ENCODE results near the gene SNED1.

Gene SNED1

GRCh38 chr2:241048149-241048948 is 49.9 kb downstream of the SNED1 start:
- DNase-seq (ENCODE audit: low read depth in 2 of 2) = no peak

DNA sequence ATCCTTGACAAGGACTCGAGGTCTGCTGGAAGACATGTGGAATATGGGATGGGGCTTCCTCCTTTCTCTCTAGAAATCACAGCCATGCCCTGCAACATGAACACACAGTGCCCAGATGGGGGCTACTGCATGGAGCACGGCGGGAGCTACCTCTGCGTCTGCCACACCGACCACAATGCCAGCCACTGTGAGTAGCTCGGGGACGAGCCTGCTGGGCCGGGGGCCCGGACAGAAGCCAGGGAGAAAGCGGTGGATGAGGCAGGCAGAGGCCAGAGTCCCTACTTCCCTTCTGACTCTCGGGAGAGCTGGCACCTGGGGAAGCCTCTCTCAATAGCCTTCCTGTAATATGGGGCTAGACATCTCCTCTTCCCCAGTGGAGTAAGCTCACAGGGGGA is 50.5 kb downstream of the SNED1 start:
- no peak for DNase-seq (ENCODE audit: low read depth in 2 of 2)

DNA sequence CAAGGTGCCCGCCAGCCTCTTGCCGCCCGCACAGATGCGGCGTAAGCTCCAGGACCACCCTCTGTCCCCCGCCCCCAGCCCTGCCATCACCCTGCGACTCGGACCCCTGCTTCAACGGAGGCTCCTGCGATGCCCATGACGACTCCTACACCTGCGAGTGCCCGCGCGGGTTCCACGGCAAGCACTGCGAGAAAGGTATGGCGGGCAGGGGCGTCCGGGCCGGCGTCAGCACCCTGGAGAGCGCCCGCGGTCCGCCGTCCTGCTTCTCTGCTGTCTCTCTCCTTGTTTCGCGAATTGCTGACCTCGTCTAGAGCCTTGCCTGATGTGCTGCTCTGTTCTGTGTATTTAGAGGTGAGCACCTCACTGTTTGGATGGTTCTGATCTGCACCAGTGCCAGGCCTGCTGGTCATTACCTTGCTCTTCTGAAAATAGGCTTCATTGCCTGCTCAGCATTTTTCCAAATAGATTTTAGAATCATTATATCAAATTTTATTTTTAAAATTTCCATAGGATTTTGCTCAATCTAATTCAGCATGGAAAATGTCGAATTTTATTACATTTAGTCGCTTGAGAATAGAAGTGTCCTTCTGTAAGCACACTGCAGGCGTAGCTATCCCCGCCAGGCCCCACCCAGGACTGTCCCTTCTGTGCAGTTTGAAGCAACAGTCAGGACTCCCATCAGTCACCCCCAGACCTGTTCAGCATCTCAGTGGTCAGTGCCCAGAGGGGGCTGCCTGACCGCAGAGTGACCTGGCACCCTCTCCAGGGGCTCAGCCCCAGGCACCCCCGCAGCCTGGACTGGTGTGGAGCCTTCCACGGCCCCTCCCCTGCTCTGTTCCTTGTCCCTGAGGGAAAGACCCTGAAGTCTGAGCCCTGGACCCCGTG is 51.6 kb downstream of the SNED1 start:
- DNase-seq (ENCODE audit: low read depth in 2 of 2) = no peak

GRCh38 chr2:241050624-241051577 is 52.5 kb downstream of the SNED1 start:
- DNase-seq (ENCODE audit: low read depth in 2 of 2) = no peak

GRCh38 chr2:241051578-241052487 is 53.4 kb downstream of the SNED1 start:
- DNase-seq (ENCODE audit: low read depth in 2 of 2) = no peak

- DNase-seq (ENCODE audit: low read depth in 2 of 2) = no peak
Measured at GRCh38 chr2:241052677-241053360, 54.4 kb downstream of the SNED1 start.

DNA sequence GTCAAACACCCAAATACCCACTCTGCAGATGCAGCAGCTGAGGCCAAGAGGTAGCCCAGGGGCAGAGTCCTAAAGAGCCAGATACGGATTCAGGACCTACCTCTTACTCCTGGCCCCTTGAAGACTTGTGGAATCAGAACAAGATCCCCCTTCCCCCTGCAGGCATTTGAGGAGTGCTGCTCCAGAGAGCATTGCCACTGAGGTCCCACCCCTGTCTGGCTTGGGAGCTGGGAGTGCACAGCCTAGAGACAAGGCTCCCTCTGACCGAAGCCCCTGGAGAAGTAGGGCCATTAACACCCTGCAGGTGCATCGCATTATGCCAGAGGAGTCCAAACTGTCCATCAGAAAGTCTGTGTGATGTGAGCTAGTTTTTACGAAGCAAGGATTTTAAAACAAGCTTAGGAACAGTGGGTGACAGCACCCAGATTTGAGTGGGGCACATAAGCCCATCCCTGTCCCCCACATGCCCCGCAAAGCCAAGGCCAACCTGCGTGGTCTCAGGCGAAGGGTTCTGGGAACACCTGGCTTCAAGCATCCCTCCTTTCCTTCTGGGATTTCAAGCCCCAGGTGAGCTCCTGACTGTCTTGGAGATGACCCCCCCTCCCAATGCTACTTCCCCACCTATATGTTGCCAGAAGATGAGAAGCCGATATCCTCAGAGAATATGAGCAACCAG is 55.3 kb downstream of the SNED1 start:
- no peak for DNase-seq (ENCODE audit: low read depth in 2 of 2)

GRCh38 chr2:241061275-241061674 is 62.9 kb downstream of the SNED1 start:
- no peak for DNase-seq (ENCODE audit: low read depth in 2 of 2)

GRCh38 chr2:241062389-241063092 is 64.1 kb downstream of the SNED1 start:
- no peak for DNase-seq (ENCODE audit: low read depth in 2 of 2)

DNA sequence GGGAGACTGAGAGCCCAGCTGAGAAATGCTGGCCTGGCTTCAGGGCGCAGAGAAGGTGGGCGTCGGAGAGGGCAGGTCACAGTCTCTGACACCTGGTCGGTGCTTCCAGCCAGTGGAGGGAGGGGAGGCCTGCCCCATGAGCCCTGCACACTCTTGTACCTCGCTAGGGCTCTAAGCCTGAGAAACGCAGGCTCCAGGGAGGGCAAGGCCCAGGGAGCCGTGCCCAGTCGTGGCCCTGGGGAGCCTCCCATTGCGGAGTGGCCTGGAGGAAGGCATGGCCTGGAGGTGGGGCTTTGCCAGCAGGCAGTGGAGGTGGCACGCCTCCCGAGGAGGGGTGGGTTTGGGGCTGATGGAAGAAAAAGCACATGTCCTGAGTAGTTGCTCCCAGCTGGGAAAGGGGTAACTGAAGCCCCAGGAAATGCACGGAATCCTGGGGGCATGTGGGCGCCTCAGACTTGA is 64.7 kb downstream of the SNED1 start:
- DNase-seq (ENCODE audit: low read depth in 2 of 2) = no peak

DNA sequence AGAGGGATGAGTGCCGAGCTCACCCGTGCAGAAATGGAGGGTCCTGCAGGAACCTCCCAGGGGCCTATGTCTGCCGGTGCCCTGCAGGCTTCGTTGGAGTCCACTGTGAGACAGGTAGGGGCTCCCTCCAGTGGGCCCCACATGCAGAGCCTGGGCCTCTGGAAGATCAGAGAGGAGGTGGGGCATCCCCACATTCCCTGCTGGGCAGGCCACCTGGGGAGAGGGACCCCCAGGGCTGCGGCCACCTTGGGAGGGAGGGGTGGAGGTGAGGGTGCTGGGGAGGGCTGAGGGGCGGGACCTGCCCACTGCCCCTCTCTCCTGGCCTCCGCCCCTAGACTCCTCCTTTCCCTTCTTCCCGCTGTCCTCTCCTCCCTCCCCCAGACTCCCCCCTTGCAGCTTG is 65.2 kb downstream of the SNED1 start:
- no peak for DNase-seq (ENCODE audit: low read depth in 2 of 2)

- peak; percentile 20 to 32 for DNase-seq (ENCODE audit: low read depth in 2 of 2)
Measured at GRCh38 chr2:241064008-241064801, 65.8 kb downstream of the SNED1 start.

- DNase-seq (ENCODE audit: low read depth in 2 of 2) = no peak
Measured at GRCh38 chr2:241064802-241065354, 66.5 kb downstream of the SNED1 start.

GRCh38 chr2:241065355-241065803 is 67.0 kb downstream of the SNED1 start:
- no peak for DNase-seq (ENCODE audit: low read depth in 2 of 2)

DNA sequence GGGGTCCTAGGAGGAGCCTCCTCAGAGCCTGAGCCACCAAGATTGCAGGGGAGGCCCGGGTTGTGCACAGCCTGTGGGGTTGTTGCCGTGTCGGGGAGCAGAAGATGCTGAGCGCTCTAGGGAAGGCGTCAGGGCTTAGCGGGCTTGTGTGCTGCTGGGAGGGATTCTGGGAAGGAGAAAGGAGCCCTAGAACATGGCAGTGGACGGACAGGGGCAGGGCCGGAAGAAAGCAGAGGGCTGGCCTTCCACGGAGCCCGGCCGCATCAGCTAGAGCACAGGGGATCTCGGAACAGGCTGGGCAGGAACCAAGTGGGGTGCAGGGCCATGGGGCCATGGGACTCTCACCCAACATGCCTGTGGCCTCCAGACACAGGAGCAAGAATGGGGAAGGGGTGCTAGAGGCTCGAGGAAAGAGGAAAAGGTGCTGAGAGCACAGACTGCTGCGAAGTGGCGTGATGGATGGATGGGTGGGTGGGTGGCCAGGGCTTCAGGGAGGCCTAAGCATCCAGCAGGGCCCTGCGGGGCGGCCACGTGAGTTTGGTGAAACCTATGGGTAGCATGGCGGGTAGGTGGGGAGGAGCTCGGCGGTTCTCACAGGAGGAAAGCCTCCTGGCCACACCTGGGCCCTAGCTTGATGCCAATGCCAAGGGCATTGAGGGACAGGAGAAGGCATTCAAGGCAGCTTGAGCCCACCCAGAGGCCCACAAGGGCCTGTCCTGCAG is 67.9 kb downstream of the SNED1 start:
- DNase-seq (ENCODE audit: low read depth in 2 of 2) = no peak

DNA sequence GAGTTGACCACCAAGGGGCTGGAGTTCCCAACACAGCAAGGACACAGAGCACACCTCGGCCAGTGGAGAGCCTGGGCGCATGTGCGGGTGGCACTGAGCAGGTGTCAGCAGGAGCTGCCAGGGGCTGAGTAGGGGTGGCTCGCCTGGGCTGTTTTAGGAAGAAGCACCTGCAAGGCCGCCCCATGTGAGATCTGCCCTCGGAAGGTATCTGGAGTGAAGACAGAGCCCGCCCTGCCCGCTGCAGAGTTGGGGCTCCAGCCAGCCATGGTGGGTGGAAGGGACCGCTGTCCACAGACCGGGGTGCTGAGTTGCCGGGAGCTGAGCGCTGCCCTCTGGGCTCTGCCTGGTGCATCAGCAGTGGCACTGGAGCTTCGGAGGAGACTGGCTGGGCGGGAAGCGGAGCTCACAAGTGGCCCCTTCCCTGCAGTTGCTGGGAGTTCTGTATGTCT is 68.5 kb downstream of the SNED1 start:
- no peak for DNase-seq (ENCODE audit: low read depth in 2 of 2)
